HG02642 (cell line): ENCODE measurements around the gene KCNK1.

Experiments
- ATAC-seq: cut with Tn5 transposase; IDR thresholded peaks from one replicate; pipeline ENCODE4 v1.9.1; 2021; ENCODE audit warnings: mild to moderate bottlenecking; ENCODE audit not compliant: unreplicated experiment, poor library complexity

KCNK1 gene

GRCh38 chr1:233613252-233614172 lies at the start of gene KCNK1:
KCNK1 (plus strand) TSS chr1:233614106; CDS start chr1:233614172, 66 bp downstream.
- peak; percentile 24 for ATAC-seq

DNA sequence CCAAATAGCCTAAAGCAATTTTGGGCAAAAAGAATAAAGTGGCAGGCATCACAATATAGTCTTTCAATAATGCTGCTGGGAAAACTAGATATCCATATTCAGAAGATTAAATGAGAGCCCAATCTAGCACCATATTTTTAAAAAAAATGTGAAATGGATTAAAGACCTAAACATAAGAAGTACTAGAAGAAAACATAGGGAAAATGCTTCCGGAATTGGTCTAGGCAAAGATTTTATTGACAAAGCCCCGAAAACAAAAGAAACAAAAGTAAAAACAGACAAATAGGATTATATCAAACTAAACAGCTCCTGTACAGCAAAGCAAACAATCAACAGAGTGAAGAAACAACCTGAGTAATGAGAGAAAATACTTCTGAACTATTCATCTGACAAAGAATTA lies 48.6 kb upstream of the KCNK1 start:
- no peak for ATAC-seq

GRCh38 chr1:233566886-233567285 lies 47.0 kb upstream of the KCNK1 start:
- no peak for ATAC-seq

- ATAC-seq: no peak
Observed at GRCh38 chr1:233569636-233570035, 44.3 kb upstream of the KCNK1 start.

- no peak for ATAC-seq
Observed at GRCh38 chr1:233570216-233570615, 43.7 kb upstream of the KCNK1 start.

- ATAC-seq: no peak
Observed at GRCh38 chr1:233570706-233571105, 43.2 kb upstream of the KCNK1 start.

- ATAC-seq: no peak
Observed at GRCh38 chr1:233572896-233573295, 41.0 kb upstream of the KCNK1 start.

DNA sequence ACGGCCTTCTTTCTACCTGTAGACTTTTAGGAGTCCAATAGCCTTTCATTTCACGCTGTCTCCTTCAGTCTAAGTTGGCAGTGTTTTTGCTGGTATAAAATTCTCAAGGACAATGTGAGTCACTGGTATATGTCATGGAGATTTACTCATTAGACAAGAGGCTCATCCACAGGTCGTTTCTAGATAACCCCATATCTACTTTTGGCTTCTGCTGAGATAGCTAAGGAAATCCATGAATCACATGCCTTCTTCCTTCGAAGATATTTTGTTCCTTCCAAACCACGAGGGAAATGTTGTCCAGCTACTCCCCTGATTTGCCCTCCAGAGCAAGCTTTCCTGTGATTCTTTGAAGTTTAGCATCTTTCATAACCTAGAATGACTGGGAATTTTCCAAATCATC lies 38.5 kb upstream of the KCNK1 start:
- ATAC-seq: no peak

GRCh38 chr1:233582439-233582838 lies 31.5 kb upstream of the KCNK1 start:
- ATAC-seq: no peak

DNA sequence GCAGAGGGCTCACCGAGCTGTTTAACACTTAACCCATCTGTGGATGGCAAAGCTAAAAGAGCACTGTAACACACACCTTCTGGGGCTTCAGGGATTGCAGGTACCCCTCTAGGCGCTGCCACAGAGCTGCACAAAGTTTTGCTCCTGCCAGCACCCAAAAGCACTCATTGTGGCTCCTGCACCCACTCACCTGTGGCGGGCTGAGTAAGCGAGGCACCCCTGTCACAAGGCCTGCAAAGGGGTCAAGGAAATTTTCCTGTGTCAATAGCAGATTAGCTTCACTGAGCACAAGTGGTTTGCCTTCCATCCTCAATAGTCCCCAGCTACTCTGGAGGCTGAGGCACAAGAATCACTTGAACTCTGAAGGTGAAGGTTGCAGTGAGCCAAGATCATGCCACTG lies 29.5 kb upstream of the KCNK1 start:
- ATAC-seq: no peak

DNA sequence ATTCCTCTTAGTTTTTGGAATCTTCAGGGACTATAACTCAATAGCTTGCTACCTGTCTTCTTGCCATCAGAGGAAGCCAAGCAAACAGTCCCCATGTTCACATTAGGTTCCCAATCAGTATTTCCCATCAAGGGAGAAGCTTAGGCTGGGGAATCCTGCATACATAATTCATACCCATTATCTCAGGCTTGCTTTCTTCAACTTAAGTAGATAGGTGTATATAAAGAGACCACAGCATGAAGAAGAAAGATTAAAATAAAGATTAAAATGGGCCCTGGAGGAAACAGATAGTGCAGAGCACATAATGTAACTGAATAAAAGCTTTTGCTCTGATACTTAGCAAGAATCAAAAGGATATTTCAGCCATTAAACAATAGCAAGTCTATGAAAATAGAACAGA lies 29.0 kb upstream of the KCNK1 start:
- no peak for ATAC-seq

- ATAC-seq: no peak
Observed at GRCh38 chr1:233586301-233586700, 27.6 kb upstream of the KCNK1 start.

DNA sequence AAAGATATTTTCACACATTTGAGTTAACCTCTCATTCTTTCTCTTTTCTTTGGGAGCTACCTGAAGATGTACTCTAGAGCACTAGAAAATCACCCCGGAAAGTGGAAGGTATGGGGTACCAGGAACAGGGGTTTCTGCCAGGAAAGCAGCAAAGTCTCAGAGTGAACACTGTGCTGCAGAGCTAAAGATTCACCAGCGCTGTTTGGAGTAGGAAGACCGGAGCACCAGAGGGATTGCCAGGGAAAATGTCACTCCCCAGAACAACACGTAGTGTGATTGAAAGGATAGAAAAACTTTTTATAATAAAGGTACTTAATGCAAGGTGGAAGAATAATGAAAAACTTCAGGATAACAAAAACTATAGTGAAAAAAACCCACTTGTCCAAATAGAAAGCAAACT lies 26.7 kb upstream of the KCNK1 start:
- ATAC-seq: no peak

GRCh38 chr1:233587958-233588799 lies 25.7 kb upstream of the KCNK1 start:
- no peak for ATAC-seq

- ATAC-seq: no peak
Observed at GRCh38 chr1:233597489-233597901, 16.4 kb upstream of the KCNK1 start.

DNA sequence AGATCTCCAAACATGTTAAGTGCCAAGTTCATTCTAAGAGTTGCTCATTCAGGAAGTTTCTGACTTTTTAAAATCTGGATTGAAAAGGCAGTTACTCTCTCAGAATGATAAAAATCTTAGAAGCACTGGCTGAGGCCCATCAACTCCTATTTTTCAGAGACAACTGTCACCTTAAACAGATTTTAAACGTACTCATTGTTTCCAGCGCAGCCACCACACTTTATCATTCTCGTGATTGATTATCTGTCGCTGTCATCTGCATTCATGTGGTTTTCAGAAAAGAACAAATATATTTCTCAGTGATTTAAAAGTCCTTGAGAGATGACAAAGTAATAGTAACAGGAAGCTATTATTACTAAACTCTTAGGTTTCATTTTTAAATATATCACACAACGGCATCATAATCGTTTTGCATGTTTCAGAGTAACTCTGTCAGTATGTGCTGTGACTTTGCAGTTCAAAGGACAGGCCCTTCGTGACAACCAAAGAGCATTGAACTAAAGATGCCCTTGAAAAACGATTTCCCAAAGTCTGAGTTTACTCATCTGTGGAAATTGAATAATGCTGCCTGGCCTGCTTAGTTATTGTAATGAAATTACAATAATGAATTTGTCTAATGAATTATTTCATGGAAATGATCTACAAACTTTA lies 14.9 kb upstream of the KCNK1 start:
- ATAC-seq: peak; percentile 83

GRCh38 chr1:233599542-233600073 lies 14.3 kb upstream of the KCNK1 start:
- no peak for ATAC-seq

GRCh38 chr1:233600488-233600887 lies 13.4 kb upstream of the KCNK1 start:
- ATAC-seq: no peak

GRCh38 chr1:233603478-233603877 lies 10.4 kb upstream of the KCNK1 start:
- no peak for ATAC-seq

DNA sequence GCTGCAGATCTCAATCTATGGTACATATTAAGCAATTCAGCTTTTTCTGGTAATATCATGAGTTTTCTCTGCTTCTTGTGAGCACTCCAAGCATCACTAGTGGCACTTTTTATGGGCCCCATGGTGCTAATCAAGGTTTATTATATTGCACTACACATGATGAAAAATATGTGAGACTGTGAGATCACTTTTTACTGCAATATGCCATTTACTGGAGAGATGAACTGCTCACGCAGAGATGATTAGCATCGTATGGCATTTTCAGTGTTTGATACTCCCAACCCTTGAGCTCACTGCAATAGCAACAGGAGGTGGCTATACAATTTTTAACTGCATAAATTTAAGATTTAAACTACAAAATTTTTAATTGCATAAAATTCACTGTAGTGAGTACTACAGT lies 8.7 kb upstream of the KCNK1 start:
- ATAC-seq: no peak
